ENCODE results near the gene RAI1.

Gene RAI1

DNA sequence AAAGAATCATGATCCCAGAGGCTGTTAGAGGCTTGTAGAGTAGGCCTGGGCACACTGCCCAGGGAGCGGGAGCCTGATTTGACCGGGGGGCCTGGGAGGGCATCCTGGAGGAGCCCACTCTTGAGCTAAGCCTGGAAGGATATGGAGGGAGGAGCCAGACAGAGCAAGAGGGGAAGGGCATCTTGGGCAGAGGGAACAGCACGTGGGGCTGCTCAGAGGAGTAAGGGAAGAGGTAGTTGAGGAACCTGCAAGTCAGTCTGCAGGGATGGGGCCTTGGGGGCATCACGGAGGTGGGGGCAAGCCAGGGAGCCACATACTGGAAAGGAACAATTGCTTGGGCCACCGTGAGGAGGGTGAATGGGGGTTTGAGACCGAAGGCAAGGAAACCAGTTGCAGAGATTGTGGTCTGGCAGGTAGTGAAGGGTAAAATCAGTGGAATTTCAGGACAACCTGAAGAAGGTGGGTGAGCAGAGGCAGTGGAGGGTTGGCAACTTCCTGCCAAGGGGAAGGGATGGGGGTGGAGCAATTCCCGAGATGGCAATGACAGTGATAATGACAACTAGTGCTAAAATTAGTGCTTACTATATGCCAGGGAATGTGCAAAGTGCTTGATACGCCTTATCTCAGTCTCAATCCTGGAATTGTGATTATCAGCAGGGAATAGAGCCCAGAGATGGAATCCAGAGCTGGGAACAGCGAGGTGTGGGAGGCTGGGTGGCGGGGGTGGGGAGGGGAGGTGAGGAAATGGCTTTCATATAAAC, 9.7 kb upstream of the RAI1 start (continued):
- TF ChIP-seq, protein P1, sequence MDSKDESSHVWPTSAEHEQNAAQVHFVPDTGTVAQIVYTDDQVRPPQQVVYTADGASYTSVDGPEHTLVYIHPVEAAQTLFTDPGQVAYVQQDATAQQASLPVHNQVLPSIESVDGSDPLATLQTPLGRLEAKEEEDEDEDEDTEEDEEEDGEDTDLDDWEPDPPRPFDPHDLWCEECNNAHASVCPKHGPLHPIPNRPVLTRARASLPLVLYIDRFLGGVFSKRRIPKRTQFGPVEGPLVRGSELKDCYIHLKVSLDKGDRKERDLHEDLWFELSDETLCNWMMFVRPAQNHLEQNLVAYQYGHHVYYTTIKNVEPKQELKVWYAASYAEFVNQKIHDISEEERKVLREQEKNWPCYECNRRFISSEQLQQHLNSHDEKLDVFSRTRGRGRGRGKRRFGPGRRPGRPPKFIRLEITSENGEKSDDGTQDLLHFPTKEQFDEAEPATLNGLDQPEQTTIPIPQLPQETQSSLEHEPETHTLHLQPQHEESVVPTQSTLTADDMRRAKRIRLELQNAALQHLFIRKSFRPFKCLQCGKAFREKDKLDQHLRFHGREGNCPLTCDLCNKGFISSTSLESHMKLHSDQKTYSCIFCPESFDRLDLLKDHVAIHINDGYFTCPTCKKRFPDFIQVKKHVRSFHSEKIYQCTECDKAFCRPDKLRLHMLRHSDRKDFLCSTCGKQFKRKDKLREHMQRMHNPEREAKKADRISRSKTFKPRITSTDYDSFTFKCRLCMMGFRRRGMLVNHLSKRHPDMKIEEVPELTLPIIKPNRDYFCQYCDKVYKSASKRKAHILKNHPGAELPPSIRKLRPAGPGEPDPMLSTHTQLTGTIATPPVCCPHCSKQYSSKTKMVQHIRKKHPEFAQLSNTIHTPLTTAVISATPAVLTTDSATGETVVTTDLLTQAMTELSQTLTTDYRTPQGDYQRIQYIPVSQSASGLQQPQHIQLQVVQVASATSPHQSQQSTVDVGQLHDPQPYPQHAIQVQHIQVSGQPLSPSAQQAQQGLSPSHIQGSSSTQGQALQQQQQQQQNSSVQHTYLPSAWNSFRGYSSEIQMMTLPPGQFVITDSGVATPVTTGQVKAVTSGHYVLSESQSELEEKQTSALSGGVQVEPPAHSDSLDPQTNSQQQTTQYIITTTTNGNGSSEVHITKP (tag by site-specific recombination; IDR thresholded peaks at IDR 0.05), result no peak
- TF ChIP-seq ZNF202 (tag by site-specific recombination; IDR thresholded peaks at IDR 0.05; ENCODE audit: borderline replicate concordance), result no peak
- no peak for TF ChIP-seq WT1 (tag by site-specific recombination; IDR thresholded peaks at IDR 0.05)
- TF ChIP-seq ZNF146 (tag by site-specific recombination; IDR thresholded peaks at IDR 0.05), result no peak
- TF ChIP-seq ZNF529 (tag by site-specific recombination; IDR thresholded peaks at IDR 0.05; ENCODE audit: insufficient replicate concordance), result no peak
- TF ChIP-seq, protein P2, sequence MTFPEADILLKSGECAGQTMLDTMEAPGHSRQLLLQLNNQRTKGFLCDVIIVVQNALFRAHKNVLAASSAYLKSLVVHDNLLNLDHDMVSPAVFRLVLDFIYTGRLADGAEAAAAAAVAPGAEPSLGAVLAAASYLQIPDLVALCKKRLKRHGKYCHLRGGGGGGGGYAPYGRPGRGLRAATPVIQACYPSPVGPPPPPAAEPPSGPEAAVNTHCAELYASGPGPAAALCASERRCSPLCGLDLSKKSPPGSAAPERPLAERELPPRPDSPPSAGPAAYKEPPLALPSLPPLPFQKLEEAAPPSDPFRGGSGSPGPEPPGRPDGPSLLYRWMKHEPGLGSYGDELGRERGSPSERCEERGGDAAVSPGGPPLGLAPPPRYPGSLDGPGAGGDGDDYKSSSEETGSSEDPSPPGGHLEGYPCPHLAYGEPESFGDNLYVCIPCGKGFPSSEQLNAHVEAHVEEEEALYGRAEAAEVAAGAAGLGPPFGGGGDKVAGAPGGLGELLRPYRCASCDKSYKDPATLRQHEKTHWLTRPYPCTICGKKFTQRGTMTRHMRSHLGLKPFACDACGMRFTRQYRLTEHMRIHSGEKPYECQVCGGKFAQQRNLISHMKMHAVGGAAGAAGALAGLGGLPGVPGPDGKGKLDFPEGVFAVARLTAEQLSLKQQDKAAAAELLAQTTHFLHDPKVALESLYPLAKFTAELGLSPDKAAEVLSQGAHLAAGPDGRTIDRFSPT (tag by site-specific recombination; IDR thresholded peaks at IDR 0.05), result no peak
- TF ChIP-seq, protein P3, sequence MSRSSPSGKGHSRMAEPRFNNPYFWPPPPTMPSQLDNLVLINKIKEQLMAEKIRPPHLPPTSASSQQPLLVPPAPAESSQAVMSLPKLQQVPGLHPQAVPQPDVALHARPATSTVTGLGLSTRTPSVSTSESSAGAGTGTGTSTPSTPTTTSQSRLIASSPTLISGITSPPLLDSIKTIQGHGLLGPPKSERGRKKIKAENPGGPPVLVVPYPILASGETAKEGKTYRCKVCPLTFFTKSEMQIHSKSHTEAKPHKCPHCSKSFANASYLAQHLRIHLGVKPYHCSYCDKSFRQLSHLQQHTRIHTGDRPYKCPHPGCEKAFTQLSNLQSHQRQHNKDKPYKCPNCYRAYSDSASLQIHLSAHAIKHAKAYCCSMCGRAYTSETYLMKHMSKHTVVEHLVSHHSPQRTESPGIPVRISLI (tag by site-specific recombination; IDR thresholded peaks at IDR 0.05), result no peak
- TF ChIP-seq ZBTB17 (tag by site-specific recombination; IDR thresholded peaks at IDR 0.05), result peak; percentile 20; the same call in 1 of the 2 replicates
- TF ChIP-seq ZNF791 (tag by site-specific recombination; IDR thresholded peaks at IDR 0.05), result no peak
- TF ChIP-seq ZNF596 (tag by site-specific recombination; IDR thresholded peaks at IDR 0.05), result no peak
- peak; percentile 43; the same call in 1 of the 2 replicates for TF ChIP-seq EGR2 (tag by site-specific recombination; IDR thresholded peaks at IDR 0.05; ENCODE audit: low read depth)
- TF ChIP-seq ZBTB48 (tag by site-specific recombination; IDR thresholded peaks at IDR 0.05), result peak; percentile 48; the same call in 1 of the 2 replicates
- no peak for TF ChIP-seq ZNF292 (tag by site-specific recombination; IDR thresholded peaks at IDR 0.05; ENCODE audit: borderline replicate concordance, low read depth)
- no peak for TF ChIP-seq ZNF843 (tag by site-specific recombination; IDR thresholded peaks at IDR 0.05)

DNA sequence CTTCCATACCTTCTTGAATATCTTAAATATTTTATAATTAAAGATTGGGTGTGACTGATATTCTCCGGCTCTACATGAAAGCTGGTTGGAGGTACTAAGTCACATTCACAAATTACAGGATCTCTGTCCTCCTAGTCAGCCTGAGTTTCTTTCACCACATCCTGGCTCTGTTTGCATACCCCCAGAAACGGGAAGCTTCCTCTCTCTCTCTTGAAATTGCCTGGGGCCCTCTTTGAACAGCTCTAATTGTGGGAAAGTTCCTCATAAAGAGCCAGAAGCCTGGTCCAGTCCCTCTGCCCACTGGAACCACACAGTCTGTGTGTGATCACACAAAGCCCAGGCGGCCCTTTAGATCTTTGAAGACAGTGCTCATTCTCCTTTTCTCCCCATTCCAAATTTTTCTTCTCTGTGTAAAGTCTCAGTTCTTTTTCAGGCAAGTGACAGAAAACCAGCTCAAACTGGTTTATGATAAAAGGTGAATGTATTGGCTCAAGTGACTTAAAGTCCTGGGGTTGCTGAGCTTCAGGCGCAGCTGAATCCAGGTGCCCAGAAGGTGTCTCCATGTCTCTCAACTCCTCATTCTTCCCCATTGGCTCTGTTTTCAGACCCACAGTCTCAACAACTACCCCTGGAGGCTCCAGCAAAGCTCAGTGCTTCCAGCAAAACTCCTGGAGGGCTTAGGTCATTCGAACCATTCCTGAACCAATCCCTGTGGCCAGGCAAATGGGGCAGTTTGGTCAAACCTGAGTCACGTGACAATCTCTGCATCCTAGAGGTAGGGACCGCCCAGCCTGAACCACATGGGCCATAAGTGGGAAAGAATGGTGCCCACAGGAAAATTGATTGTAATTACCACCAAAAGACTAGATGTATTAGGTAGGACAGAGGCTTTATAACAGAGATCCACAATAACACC, 8.5 kb upstream of the RAI1 start:
- no peak overlapping the region for H3K4me3 ChIP-seq (ENCODE audit: low read depth, low read length)
- H3K4me1 ChIP-seq (ENCODE audit: control insufficient read depth, insufficient read depth, low read length), result peaks cover 8% of the 10 kb centered on the region
- no peaks in the 10 kb centered on the region for H3K9me3 ChIP-seq (ENCODE audit: control insufficient read depth, insufficient read depth, low read depth, low read length)
- H3K27ac ChIP-seq (ENCODE audit: extremely low read depth, low read depth, low read length), result no peak overlapping the region
- no peaks in the 10 kb centered on the region for H3K36me3 ChIP-seq (ENCODE audit: control insufficient read depth in 2 of 2, insufficient read depth in 1 of 2, low read length in 2 of 2)
- POLR2A ChIA-PET, result interaction anchor here (1.0 to 1.1 kb wide), 2 partner anchors 9 to 10 kb away, joined by 3 to 4 read pairs; no protein-coding TSS in a partner anchor
- CTCF ChIA-PET, result interaction anchor here (0.6 to 4.8 kb wide), 8 partner anchors 8 to 360 kb away, joined by 3 to 22 read pairs (median 4); partner anchors contain the start of gene RAI1
- TF ChIP-seq ZNF23 (tag by site-specific recombination; IDR thresholded peaks at IDR 0.05; ENCODE audit: borderline replicate concordance) (no peak), ZNF830 (tag by site-specific recombination; IDR thresholded peaks at IDR 0.05; ENCODE audit: low read depth) (no peak), KLF1 (tag by site-specific recombination; IDR thresholded peaks at IDR 0.05) (no peak), GLIS1 (tag by site-specific recombination; IDR thresholded peaks at IDR 0.05) (no peak), ZNF423 (tag by site-specific recombination; IDR thresholded peaks at IDR 0.05) (no peak), ZNF664 (tag by site-specific recombination; IDR thresholded peaks at IDR 0.05) (no peak), YY1 (tag by site-specific recombination; IDR thresholded peaks at IDR 0.05) (no peak), ZNF585B (tag by site-specific recombination; IDR thresholded peaks at IDR 0.05) (no peak), SP2 (tag by site-specific recombination; IDR thresholded peaks at IDR 0.05) (no peak), ZSCAN30 (tag by site-specific recombination; IDR thresholded peaks at IDR 0.05) (no peak), ZNF112 (tag by site-specific recombination; IDR thresholded peaks at IDR 0.05) (no peak), ZNF785 (tag by site-specific recombination; IDR thresholded peaks at IDR 0.05) (no peak)
- TF ChIP-seq, protein P4, sequence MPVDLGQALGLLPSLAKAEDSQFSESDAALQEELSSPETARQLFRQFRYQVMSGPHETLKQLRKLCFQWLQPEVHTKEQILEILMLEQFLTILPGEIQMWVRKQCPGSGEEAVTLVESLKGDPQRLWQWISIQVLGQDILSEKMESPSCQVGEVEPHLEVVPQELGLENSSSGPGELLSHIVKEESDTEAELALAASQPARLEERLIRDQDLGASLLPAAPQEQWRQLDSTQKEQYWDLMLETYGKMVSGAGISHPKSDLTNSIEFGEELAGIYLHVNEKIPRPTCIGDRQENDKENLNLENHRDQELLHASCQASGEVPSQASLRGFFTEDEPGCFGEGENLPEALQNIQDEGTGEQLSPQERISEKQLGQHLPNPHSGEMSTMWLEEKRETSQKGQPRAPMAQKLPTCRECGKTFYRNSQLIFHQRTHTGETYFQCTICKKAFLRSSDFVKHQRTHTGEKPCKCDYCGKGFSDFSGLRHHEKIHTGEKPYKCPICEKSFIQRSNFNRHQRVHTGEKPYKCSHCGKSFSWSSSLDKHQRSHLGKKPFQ (tag by site-specific recombination; IDR thresholded peaks at IDR 0.05), result no peak

Measured in HEK293 (cell line).